ENCODE results near the gene LMTK2. TPM values are rescaled to one million over a fixed set of nuclear protein-coding genes. Genes with fewer than 3 reads are reported as not detected.
A peak's percentile ranks its signal among the peaks of the same experiment; 100 is the strongest.

The LMTK2 gene
- total and polyA plus RNA-seq, 2 donors (not counting 1 experiment from before 2014, with no cell fraction given) = 4.9 to 13.1 TPM

- peak overlapping the region; percentile 88 for H3K4me3 Mint-ChIP-seq
- intact Hi-C loops (cut with micrococcal nuclease) = loop anchor here (1.0 to 2.0 kb wide), 2 partner anchors 35 to 48 kb away; no protein-coding TSS in a partner anchor
- peak overlapping the region in 1 of 2 donors; percentile 41 for H3K27ac ChIP-seq (ENCODE audit: low read length in 2 of 2)
- H3K79me2 ChIP-seq (ENCODE audit: control insufficient read depth, insufficient read depth, low read length) = no peaks in the 10 kb centered on the region
- H4K20me1 ChIP-seq (ENCODE audit: control insufficient read depth, insufficient read depth, low read length, poor library complexity, severe bottlenecking) = peaks cover 39% of the 10 kb centered on the region
- peak overlapping the region; percentile 75 for H3K27ac Mint-ChIP-seq
- H3K4me1 Mint-ChIP-seq = peaks cover 53% of the 10 kb centered on the region
- peak; percentile 74 for DNase-seq
- H3K27me3 ChIP-seq (replicated peaks in 1 of 4; ENCODE audit: control extremely low read depth in 1 of 4, control insufficient read depth in 3 of 4, insufficient read depth in 4 of 4, low read length in 3 of 4) = peaks cover 0 to 10% (median 5%) of the 10 kb centered on the region in 4 experiments
- H3K27me3 Mint-ChIP-seq = peaks cover 16% of the 10 kb centered on the region
- POLR2A ChIA-PET = interaction anchor here (1.2 kb wide), 1 partner anchor 69 kb away, joined by 3 read pairs; no protein-coding TSS in a partner anchor
- peaks cover 0 to 11% (median 2%) of the 10 kb centered on the region in 3 donors for H3K9me3 ChIP-seq (ENCODE audit: control extremely low read depth in 1 of 3, control insufficient read depth in 2 of 3, insufficient read depth in 1 of 3, low read length in 2 of 3)
- 49% methylated on average over 19 of the region's 28 CpGs for WGBS (ENCODE audit: insufficient coverage)
- H3K9ac ChIP-seq (ENCODE audit: low read length) = peak overlapping the region; percentile 57
- no peak overlapping the region for H2AFZ ChIP-seq (ENCODE audit: insufficient read depth, low read depth, low read length, poor library complexity, severe bottlenecking)
- no peaks in the 10 kb centered on the region for H3K9me3 Mint-ChIP-seq (ENCODE audit: insufficient read depth)
- peaks cover 0 to 7% of the 10 kb centered on the region in 2 experiments for H3K36me3 ChIP-seq (replicated peaks in 1 of 2; ENCODE audit: control extremely low read depth in 1 of 2, control insufficient read depth in 1 of 2, extremely low read depth in 1 of 2, insufficient read depth in 2 of 2, low read length in 1 of 2)
- TF ChIP-seq, protein P1, sequence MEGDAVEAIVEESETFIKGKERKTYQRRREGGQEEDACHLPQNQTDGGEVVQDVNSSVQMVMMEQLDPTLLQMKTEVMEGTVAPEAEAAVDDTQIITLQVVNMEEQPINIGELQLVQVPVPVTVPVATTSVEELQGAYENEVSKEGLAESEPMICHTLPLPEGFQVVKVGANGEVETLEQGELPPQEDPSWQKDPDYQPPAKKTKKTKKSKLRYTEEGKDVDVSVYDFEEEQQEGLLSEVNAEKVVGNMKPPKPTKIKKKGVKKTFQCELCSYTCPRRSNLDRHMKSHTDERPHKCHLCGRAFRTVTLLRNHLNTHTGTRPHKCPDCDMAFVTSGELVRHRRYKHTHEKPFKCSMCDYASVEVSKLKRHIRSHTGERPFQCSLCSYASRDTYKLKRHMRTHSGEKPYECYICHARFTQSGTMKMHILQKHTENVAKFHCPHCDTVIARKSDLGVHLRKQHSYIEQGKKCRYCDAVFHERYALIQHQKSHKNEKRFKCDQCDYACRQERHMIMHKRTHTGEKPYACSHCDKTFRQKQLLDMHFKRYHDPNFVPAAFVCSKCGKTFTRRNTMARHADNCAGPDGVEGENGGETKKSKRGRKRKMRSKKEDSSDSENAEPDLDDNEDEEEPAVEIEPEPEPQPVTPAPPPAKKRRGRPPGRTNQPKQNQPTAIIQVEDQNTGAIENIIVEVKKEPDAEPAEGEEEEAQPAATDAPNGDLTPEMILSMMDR (IDR thresholded peaks at IDR 0.05) = no peak
- TF ChIP-seq EZH2 (IDR thresholded peaks at IDR 0.05; ENCODE audit: borderline replicate concordance, insufficient read depth, low read depth, low read length, poor library complexity, severe bottlenecking) = no peak
- CTCF ChIA-PET = interaction anchor here (0.6 to 3.7 kb wide), 6 partner anchors 34 to 198 kb away, joined by 3 to 39 read pairs (median 6); partner anchors contain the start of gene BAIAP2L1
- H3K4me2 ChIP-seq (replicated peaks; ENCODE audit: low read depth, low read length, poor library complexity, severe bottlenecking) = peak overlapping the region; percentile 78
- peak; percentile 10 for ATAC-seq (ENCODE audit: low read depth)
- H3K4me3 ChIP-seq (ENCODE audit: control extremely low read depth in 1 of 5, extremely low read depth in 1 of 5, insufficient read depth in 1 of 5, low read depth in 2 of 5, low read length in 4 of 5) = peak overlapping the region in 3 of 5 experiments; percentile 28 to 55 (median 51)
- peaks cover 45 to 54% of the 10 kb centered on the region in 2 donors for H3K4me1 ChIP-seq (ENCODE audit: control insufficient read depth in 2 of 2, insufficient read depth in 2 of 2, low read length in 2 of 2)
These were observed 96.8 kb downstream of the LMTK2 start for GRCh38 chr7:98203261-98203963.

Data from B cell (primary cell).